ENCODE measurements around the gene DLGAP3. TPM values are rescaled to one million over a fixed set of nuclear protein-coding genes. Genes with fewer than 3 reads are reported as not detected.

The DLGAP3 gene
- total RNA-seq, 1 experiment from 2014 or later: 0.27 TPM

DNA sequence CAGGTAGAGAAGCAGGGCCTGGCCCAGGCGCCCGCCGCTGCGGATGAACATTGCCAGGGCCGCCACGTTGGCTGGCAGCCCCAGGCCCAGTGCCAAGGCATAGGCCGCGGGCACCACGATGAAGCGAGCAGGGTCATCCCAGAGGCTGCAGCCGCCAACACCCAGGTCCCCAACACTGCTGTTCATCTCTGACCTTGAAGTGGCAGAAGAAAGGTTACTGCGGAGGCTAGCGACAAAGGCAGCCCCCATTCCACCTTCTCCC lies 47.7 kb upstream of the DLGAP3 start:
- Histone ChIP-seq H3K4me2 (ENCODE audit: low read length) (no peak overlapping the region), H3K9me3 (ENCODE audit: control insufficient read depth in 1 of 2, insufficient read depth in 1 of 2, low read depth in 1 of 2, low read length in 2 of 2) (no peaks in the 10 kb centered on the region), H3K27me3 (ENCODE audit: insufficient read depth, low read length) (no peaks in the 10 kb centered on the region), H3K36me3 (ENCODE audit: control insufficient read depth in 1 of 2, insufficient read depth in 2 of 2, low read length in 2 of 2) (no peaks in the 10 kb centered on the region), H3K9me2 (ENCODE audit: insufficient read depth) (no peaks in the 10 kb centered on the region), H3K79me2 (ENCODE audit: insufficient read depth, low read length) (no peaks in the 10 kb centered on the region), H4K20me1 (ENCODE audit: insufficient read depth) (no peaks in the 10 kb centered on the region), H3K27ac (ENCODE audit: low read depth, low read length) (no peak overlapping the region), H3K9ac (ENCODE audit: low read length) (no peak overlapping the region), H3K4me3 (replicated peaks in 1 of 2; ENCODE audit: low read depth in 1 of 2, low read length in 2 of 2) (no peak overlapping the region), H3K4me1 (ENCODE audit: control insufficient read depth in 1 of 2, insufficient read depth in 2 of 2, low read length in 2 of 2) (no peaks in the 10 kb centered on the region), H2AFZ (ENCODE audit: low read depth, low read length, poor library complexity, severe bottlenecking) (no peak overlapping the region)
- DNase-seq (ENCODE audit: low read depth, low spot score) (no peak), ATAC-seq (no peak)
- ChIA-PET RAD21 (ENCODE audit: low non-redundant PET in 1 of 2, low total read pairs in 2 of 2, uncharacterized antibody in 2 of 2, unreplicated experiment in 2 of 2) (no interaction called here), POLR2A (no interaction called here), CTCF (no interaction called here)
- BruUV-seq (replicated peaks): no TSS peak
- intact Hi-C loops (cut with micrococcal nuclease): no loop called here
- TF ChIP-seq FOSL1 (IDR thresholded peaks at IDR 0.05; ENCODE audit: low read depth): no peak
- TF ChIP-seq ZFX (IDR thresholded peaks at IDR 0.05): no peak
- TF ChIP-seq ELF1 (IDR thresholded peaks at IDR 0.05; ENCODE audit: borderline replicate concordance, low read depth): no peak

DNA sequence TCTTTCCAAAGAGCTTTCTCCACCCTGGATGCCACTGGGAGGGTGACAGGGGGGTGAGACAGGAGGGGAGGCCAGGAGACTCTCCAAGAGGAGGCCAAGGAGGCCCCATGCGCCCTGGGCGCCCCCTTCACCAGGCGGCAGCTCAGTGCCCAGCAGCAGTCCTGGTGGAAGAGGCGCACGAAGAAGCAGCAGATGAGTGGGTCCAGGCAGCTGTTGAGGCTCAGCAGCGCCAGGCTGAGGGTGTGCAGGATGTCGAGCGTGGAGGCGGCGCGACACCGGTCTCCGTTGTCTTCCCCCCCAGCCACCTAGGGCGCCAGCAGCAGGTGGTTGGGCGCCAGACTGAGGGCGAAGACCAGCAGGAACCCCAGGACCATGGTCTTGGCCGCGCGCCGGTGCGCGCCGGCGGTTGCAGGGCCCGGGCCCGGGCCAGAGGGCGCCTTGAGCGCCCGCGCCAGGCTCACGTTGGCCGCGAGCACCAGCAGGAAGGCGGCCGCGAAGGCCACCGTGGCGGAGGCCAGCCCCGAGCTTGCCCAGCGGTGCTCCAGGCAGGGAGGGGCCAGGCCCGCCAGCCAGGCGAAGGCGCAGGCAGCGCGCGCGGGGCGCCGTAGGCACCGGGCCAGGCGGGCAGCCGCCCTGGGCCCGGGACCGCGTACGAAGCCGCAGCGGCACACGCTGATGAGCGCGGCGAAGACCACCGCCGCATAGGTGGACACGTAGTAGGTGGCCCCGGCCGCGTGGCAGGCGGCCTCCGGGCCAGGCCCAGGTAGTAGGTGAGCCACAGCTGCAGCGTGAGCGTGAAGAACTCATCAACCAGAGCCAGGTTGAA lies 47.1 kb upstream of the DLGAP3 start:
- no peaks in the 10 kb centered on the region for H4K20me1 ChIP-seq (ENCODE audit: insufficient read depth)
- no peak for ATAC-seq
- H3K9ac ChIP-seq (ENCODE audit: low read length): no peak overlapping the region
- H3K27ac ChIP-seq (ENCODE audit: low read depth, low read length): no peak overlapping the region
- H3K79me2 ChIP-seq (ENCODE audit: insufficient read depth, low read length): no peaks in the 10 kb centered on the region
- intact Hi-C loops (cut with micrococcal nuclease): no loop called here
- POLR2A ChIA-PET: no interaction called here
- CTCF ChIA-PET: no interaction called here
- no peaks in the 10 kb centered on the region for H3K4me1 ChIP-seq (ENCODE audit: control insufficient read depth in 1 of 2, insufficient read depth in 2 of 2, low read length in 2 of 2)
- H3K36me3 ChIP-seq (ENCODE audit: control insufficient read depth in 1 of 2, insufficient read depth in 2 of 2, low read length in 2 of 2): no peaks in the 10 kb centered on the region
- no peak for DNase-seq (ENCODE audit: low read depth, low spot score)
- no peaks in the 10 kb centered on the region for H3K9me3 ChIP-seq (ENCODE audit: control insufficient read depth in 1 of 2, insufficient read depth in 1 of 2, low read depth in 1 of 2, low read length in 2 of 2)
- H3K4me2 ChIP-seq (ENCODE audit: low read length): no peak overlapping the region
- RAD21 ChIA-PET (ENCODE audit: low non-redundant PET in 1 of 2, low total read pairs in 2 of 2, uncharacterized antibody in 2 of 2, unreplicated experiment in 2 of 2): no interaction called here
- TF ChIP-seq, protein P1, sequence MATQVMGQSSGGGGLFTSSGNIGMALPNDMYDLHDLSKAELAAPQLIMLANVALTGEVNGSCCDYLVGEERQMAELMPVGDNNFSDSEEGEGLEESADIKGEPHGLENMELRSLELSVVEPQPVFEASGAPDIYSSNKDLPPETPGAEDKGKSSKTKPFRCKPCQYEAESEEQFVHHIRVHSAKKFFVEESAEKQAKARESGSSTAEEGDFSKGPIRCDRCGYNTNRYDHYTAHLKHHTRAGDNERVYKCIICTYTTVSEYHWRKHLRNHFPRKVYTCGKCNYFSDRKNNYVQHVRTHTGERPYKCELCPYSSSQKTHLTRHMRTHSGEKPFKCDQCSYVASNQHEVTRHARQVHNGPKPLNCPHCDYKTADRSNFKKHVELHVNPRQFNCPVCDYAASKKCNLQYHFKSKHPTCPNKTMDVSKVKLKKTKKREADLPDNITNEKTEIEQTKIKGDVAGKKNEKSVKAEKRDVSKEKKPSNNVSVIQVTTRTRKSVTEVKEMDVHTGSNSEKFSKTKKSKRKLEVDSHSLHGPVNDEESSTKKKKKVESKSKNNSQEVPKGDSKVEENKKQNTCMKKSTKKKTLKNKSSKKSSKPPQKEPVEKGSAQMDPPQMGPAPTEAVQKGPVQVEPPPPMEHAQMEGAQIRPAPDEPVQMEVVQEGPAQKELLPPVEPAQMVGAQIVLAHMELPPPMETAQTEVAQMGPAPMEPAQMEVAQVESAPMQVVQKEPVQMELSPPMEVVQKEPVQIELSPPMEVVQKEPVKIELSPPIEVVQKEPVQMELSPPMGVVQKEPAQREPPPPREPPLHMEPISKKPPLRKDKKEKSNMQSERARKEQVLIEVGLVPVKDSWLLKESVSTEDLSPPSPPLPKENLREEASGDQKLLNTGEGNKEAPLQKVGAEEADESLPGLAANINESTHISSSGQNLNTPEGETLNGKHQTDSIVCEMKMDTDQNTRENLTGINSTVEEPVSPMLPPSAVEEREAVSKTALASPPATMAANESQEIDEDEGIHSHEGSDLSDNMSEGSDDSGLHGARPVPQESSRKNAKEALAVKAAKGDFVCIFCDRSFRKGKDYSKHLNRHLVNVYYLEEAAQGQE (IDR thresholded peaks at IDR 0.05; ENCODE audit: low read depth): no peak
- no peak for TF ChIP-seq JUND (IDR thresholded peaks at IDR 0.05)
- TF ChIP-seq, protein P2, sequence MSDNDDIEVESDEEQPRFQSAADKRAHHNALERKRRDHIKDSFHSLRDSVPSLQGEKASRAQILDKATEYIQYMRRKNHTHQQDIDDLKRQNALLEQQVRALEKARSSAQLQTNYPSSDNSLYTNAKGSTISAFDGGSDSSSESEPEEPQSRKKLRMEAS (IDR thresholded peaks at IDR 0.05): no peak
- no peak overlapping the region for H3K4me3 ChIP-seq (replicated peaks in 1 of 2; ENCODE audit: low read depth in 1 of 2, low read length in 2 of 2)
- no TSS peak for BruUV-seq (replicated peaks)
- no peaks in the 10 kb centered on the region for H3K9me2 ChIP-seq (ENCODE audit: insufficient read depth)
- no peaks in the 10 kb centered on the region for H3K27me3 ChIP-seq (ENCODE audit: insufficient read depth, low read length)
- H2AFZ ChIP-seq (ENCODE audit: low read depth, low read length, poor library complexity, severe bottlenecking): no peak overlapping the region

Measured in HCT116 (cell line).